NCI-H526 (cell line): ENCODE data around the gene SC5D.

Experiments
- DNase-seq, 2 experiments: peaks; one replicate each; lab custom pipeline; 2025; lab: John Stamatoyannopoulos, UW

The SC5D gene

GRCh38 chr11:121292495-121293287 is at the start of gene SC5D:
TSS of gene SC5D (plus strand) at chr11:121292771. CDS start at chr11:121303376, 10,605 bp downstream.
- peak; percentile 97 to 100 for DNase-seq

- DNase-seq, result no peak
Observed at GRCh38 chr11:121244884-121245283, 47.7 kb upstream of the SC5D start.

- no peak for DNase-seq
Observed at GRCh38 chr11:121246021-121246768, 46.4 kb upstream of the SC5D start.

- DNase-seq, result no peak
Observed at GRCh38 chr11:121246769-121247035, 45.9 kb upstream of the SC5D start.

GRCh38 chr11:121248496-121248895 is 44.1 kb upstream of the SC5D start:
- no peak for DNase-seq

GRCh38 chr11:121249039-121249663 is 43.4 kb upstream of the SC5D start:
- peak; percentile 34 to 86 for DNase-seq

- DNase-seq, result no peak
Observed at GRCh38 chr11:121250843-121251242, 41.7 kb upstream of the SC5D start.

- no peak for DNase-seq
Observed at GRCh38 chr11:121253951-121254350, 38.6 kb upstream of the SC5D start.

GRCh38 chr11:121254756-121255155 is 37.8 kb upstream of the SC5D start:
- DNase-seq, result no peak

- DNase-seq, result no peak
Observed at GRCh38 chr11:121255473-121256125, 37.0 kb upstream of the SC5D start.

GRCh38 chr11:121257289-121257688 is 35.3 kb upstream of the SC5D start:
- DNase-seq, result peak in 1 of 2 experiments; percentile 14

- DNase-seq, result no peak
Observed at GRCh38 chr11:121257976-121258375, 34.6 kb upstream of the SC5D start.

- no peak for DNase-seq
Observed at GRCh38 chr11:121265586-121265985, 27.0 kb upstream of the SC5D start.

GRCh38 chr11:121268581-121268980 is 24.0 kb upstream of the SC5D start:
- no peak for DNase-seq

GRCh38 chr11:121270001-121270678 is 22.4 kb upstream of the SC5D start:
- no peak for DNase-seq

GRCh38 chr11:121274332-121274991 is 18.1 kb upstream of the SC5D start:
- DNase-seq, result no peak

- DNase-seq, result peak; percentile 18 to 48
Observed at GRCh38 chr11:121281698-121282097, 10.9 kb upstream of the SC5D start.

- DNase-seq, result no peak
Observed at GRCh38 chr11:121282386-121282785, 10.2 kb upstream of the SC5D start.

- no peak for DNase-seq
Observed at GRCh38 chr11:121282886-121283502, 9.6 kb upstream of the SC5D start.

- DNase-seq, result no peak
Observed at GRCh38 chr11:121291319-121291718, 1.3 kb upstream of the SC5D start.
